Nephron (organoid): Measurements from ENCODE around the gene PPP2R1A.

Experiments
- H3K27ac Mint-ChIP-seq, 3 experiments: 2 replicates each; pipeline ENCODE4 v1.8.0; 2020; ENCODE audit warnings: mixed read lengths in 3 of 3, mild to moderate bottlenecking in 2 of 3, moderate library complexity in 1 of 3
- H3K27me3 Mint-ChIP-seq: 2 replicates; pipeline ENCODE4 v1.8.0; 2021; ENCODE audit warnings: low read depth, mild to moderate bottlenecking, moderate library complexity, mixed read lengths
- H3K36me3 Mint-ChIP-seq: 2 replicates; pipeline ENCODE4 v1.8.0; 2020; ENCODE audit warnings: low read depth, mixed read lengths
- H3K4me1 Mint-ChIP-seq: 2 replicates; pipeline ENCODE4 v1.8.0; 2020; ENCODE audit warnings: mixed read lengths
- H3K4me3 Mint-ChIP-seq, 3 experiments: 2 replicates each; pipeline ENCODE4 v1.8.0; 2020; ENCODE audit warnings: mild to moderate bottlenecking in 3 of 3, mixed read lengths in 3 of 3, moderate library complexity in 2 of 3
- H3K9me3 Mint-ChIP-seq: 2 replicates; pipeline ENCODE4 v1.8.0; 2020; ENCODE audit warnings: mixed read lengths
- TF ChIP-seq, protein P1 (sequence below), 3 experiments: fragments of 200-600 bp; sonication (generic); IDR thresholded peaks; one replicate each; pipeline ENCODE4 v1.5.0; 2021; ENCODE audit warnings: antibody characterized with exemption in 3 of 3; ENCODE audit not compliant: unreplicated experiment in 3 of 3

Gene PPP2R1A

DNA sequence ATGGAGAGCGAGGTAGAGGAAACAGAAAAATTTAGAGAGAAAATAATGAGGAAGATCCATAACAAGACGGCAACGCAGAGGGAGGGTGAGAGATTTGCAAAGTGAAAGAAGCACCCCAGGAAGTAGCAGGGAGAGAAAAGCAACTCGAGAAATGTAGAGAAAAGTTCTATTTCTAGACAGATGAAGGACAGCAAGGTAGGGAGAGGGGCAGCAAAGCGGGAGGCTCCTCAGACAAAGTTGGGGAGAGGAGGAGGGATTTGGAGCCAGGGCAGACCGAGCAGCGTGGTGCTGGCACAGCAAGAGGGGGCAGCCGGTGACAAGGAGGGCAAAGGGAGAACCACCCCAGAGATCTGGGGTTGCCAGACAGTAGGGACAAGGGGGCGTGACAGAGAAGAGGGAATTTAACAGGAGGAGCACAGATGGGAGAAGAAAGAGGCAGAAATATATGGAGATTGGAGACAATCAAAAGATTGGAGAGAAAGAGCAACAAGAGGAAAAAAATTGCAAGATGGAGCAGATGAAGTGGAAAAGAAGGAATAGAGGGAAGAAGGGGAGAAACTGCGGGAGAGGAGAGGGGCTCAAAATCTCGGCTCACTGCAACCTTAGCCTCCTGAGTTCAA is 80.5 kb downstream of the PPP2R1A start:
- Mint-ChIP-seq H3K4me3 (peak overlapping the region; percentile 95 to 97 (median 96)), H3K36me3 (peaks cover 56% of the 10 kb centered on the region), H3K27ac (peak overlapping the region; percentile 80 to 98 (median 97)), H3K4me1 (peaks cover 22% of the 10 kb centered on the region), H3K9me3 (peaks cover 39% of the 10 kb centered on the region), H3K27me3 (no peaks in the 10 kb centered on the region)
- TF ChIP-seq, protein P1, sequence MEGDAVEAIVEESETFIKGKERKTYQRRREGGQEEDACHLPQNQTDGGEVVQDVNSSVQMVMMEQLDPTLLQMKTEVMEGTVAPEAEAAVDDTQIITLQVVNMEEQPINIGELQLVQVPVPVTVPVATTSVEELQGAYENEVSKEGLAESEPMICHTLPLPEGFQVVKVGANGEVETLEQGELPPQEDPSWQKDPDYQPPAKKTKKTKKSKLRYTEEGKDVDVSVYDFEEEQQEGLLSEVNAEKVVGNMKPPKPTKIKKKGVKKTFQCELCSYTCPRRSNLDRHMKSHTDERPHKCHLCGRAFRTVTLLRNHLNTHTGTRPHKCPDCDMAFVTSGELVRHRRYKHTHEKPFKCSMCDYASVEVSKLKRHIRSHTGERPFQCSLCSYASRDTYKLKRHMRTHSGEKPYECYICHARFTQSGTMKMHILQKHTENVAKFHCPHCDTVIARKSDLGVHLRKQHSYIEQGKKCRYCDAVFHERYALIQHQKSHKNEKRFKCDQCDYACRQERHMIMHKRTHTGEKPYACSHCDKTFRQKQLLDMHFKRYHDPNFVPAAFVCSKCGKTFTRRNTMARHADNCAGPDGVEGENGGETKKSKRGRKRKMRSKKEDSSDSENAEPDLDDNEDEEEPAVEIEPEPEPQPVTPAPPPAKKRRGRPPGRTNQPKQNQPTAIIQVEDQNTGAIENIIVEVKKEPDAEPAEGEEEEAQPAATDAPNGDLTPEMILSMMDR (IDR thresholded peaks at IDR 0.05; ENCODE audit: unreplicated experiment in 3 of 3): no peak

DNA sequence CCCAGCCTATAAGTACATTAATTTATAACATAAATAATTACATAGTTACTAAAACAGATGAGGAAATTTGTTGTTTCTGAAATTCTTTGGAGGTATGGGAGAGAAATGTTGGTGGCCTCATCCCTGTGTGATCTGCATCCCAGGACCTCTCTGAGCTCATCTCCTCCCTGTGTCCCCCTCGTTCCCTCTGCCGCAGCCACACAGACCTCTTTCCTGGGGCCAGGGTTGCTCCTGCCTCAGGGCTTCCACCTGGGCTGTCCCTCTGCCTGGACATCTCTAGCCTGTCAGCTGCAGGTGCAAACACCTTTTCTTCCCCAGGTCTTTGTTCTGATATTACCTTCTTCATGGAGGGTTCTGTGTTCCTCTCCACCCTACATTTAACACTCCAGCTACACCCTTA is 83.4 kb downstream of the PPP2R1A start:
- H3K27me3 Mint-ChIP-seq: peaks cover 3% of the 10 kb centered on the region
- peaks cover 86% of the 10 kb centered on the region for H3K36me3 Mint-ChIP-seq
- peaks cover 22% of the 10 kb centered on the region for H3K4me1 Mint-ChIP-seq
- TF ChIP-seq, protein P1 (IDR thresholded peaks at IDR 0.05; ENCODE audit: unreplicated experiment in 3 of 3): no peak
- peaks cover 61% of the 10 kb centered on the region for H3K9me3 Mint-ChIP-seq
- no peak overlapping the region for H3K27ac Mint-ChIP-seq
- peak overlapping the region; percentile 33 to 65 (median 63) for H3K4me3 Mint-ChIP-seq

DNA sequence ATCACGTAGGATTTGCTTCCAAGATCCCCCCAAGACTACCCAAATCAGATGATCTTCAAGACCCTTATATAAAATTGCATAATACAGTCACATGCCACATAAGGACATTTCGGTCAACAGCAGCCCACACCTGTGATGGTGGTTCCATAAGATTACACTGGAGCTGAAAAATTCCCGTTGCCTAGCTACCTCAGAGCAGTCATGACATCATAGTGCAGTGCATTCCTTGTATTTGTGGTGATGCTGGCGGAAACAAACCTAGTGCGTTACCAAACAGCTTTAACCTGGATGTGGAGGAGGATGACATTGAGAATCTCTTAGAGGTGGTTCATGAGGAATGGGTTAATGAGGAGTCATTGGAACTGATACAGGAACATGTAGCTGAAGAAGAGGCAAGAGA is 84.3 kb downstream of the PPP2R1A start:
- TF ChIP-seq, protein P1 (IDR thresholded peaks at IDR 0.05; ENCODE audit: unreplicated experiment in 3 of 3): no peak
- Mint-ChIP-seq H3K9me3 (peaks cover 70% of the 10 kb centered on the region), H3K27ac (no peak overlapping the region), H3K36me3 (peaks cover 94% of the 10 kb centered on the region), H3K4me1 (peaks cover 22% of the 10 kb centered on the region), H3K4me3 (peak overlapping the region; percentile 27 to 63 (median 33)), H3K27me3 (peaks cover 3% of the 10 kb centered on the region)

GRCh38 chr19:52275988-52276387 is 86.1 kb downstream of the PPP2R1A start:
- Mint-ChIP-seq H3K9me3 (peaks cover 65% of the 10 kb centered on the region), H3K27ac (no peak overlapping the region), H3K4me3 (no peak overlapping the region)

GRCh38 chr19:52277471-52277870 is 87.6 kb downstream of the PPP2R1A start:
- H3K27me3 Mint-ChIP-seq: peaks cover 3% of the 10 kb centered on the region
- H3K4me1 Mint-ChIP-seq: peaks cover 3% of the 10 kb centered on the region
- TF ChIP-seq, protein P1 (IDR thresholded peaks at IDR 0.05; ENCODE audit: unreplicated experiment in 3 of 3): no peak
- H3K27ac Mint-ChIP-seq: no peak overlapping the region
- H3K4me3 Mint-ChIP-seq: no peak overlapping the region
- peaks cover 92% of the 10 kb centered on the region for H3K36me3 Mint-ChIP-seq
- H3K9me3 Mint-ChIP-seq: peaks cover 61% of the 10 kb centered on the region

More at GRCh38 chr19:52275988-52276387, 86.1 kb downstream of the PPP2R1A start:
- Mint-ChIP-seq H3K36me3 (peaks cover 90% of the 10 kb centered on the region), H3K4me1 (peaks cover 10% of the 10 kb centered on the region), H3K27me3 (peaks cover 3% of the 10 kb centered on the region)
- TF ChIP-seq, protein P1 (IDR thresholded peaks at IDR 0.05; ENCODE audit: unreplicated experiment in 3 of 3): no peak
